Sigmoid colon (tissue), 4 donors: ENCODE measurements around the gene IL17RA.

Experiments
- EP300 ChIP-seq, 4 donors: sonication (generic); formaldehyde crosslinking; IDR thresholded peaks; one replicate each; pipeline ENCODE4 v1.6.1; 2017; ENCODE audit warnings: antibody characterized with exemption in 4 of 4
- POLR2A ChIP-seq, 2 donors: fragments of 450-650 bp; IDR thresholded peaks; one replicate each; pipeline ENCODE4 v1.6.1; 2016; ENCODE audit warnings: antibody characterized with exemption in 2 of 2, mild to moderate bottlenecking in 2 of 2, moderate library complexity in 2 of 2
- POLR2AphosphoS5 ChIP-seq, 4 donors: sonication (generic); formaldehyde crosslinking; IDR thresholded peaks; one replicate each; pipeline ENCODE4 v1.6.1; 2017; ENCODE audit warnings: antibody characterized with exemption in 4 of 4
- TF ChIP-seq, protein P1 (sequence below), 4 experiments: fragments of 450-650 bp in 3 of 4; fragments of 200-600 bp in 1 of 4; IDR thresholded peaks; one replicate each; pipeline ENCODE4 v1.5.1; 2016 to 2019; ENCODE audit warnings: antibody characterized with exemption in 4 of 4, mild to moderate bottlenecking in 3 of 4, moderate library complexity in 2 of 4

DNA sequence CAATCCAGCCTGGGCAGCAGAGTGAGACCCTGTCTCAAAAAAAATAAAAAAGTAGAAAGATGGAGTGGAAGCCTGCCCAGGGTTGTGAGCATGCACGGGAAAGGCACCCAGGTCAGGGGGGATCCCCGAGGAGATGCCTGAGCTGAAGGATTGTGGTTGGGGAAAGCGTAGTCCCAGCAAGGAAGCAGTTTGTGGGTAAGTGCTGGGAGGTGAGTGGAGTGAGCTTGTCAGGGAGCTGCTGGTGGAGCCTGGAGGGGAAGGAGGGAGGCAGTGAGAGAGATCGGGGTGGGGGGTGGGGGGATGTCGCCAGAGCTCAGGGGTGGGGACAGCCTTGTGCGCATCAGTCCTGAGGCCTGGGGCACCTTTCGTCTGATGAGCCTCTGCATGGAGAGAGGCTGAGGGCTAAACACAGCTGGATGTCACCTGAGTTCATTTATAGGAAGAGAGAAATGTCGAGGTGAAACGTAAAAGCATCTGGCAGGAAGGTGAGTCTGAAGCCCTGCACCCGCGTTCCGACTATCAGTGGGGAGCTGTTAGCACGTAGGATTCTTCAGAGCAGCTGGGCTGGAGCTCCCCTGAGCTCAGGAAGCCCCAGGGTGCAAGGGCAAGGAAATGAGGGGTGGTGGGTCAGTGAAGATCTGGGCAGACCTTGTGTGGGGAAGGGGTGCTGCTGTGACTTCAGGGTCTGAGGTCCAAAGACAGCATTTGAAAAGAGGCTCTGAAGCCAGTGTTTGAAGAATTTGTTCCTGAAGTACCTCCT, 26.2 kb downstream of the IL17RA start:
- TF ChIP-seq, protein P1, sequence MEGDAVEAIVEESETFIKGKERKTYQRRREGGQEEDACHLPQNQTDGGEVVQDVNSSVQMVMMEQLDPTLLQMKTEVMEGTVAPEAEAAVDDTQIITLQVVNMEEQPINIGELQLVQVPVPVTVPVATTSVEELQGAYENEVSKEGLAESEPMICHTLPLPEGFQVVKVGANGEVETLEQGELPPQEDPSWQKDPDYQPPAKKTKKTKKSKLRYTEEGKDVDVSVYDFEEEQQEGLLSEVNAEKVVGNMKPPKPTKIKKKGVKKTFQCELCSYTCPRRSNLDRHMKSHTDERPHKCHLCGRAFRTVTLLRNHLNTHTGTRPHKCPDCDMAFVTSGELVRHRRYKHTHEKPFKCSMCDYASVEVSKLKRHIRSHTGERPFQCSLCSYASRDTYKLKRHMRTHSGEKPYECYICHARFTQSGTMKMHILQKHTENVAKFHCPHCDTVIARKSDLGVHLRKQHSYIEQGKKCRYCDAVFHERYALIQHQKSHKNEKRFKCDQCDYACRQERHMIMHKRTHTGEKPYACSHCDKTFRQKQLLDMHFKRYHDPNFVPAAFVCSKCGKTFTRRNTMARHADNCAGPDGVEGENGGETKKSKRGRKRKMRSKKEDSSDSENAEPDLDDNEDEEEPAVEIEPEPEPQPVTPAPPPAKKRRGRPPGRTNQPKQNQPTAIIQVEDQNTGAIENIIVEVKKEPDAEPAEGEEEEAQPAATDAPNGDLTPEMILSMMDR (IDR thresholded peaks at IDR 0.05) = no peak
- no peak for TF ChIP-seq POLR2A (IDR thresholded peaks at IDR 0.05)
- TF ChIP-seq POLR2AphosphoS5 (IDR thresholded peaks at IDR 0.05) = no peak
- TF ChIP-seq EP300 (IDR thresholded peaks at IDR 0.05) = no peak
